ENCODE data around the gene MRPS9.

Gene MRPS9

GRCh38 chr2:105073591-105073990, 35.7 kb downstream of the MRPS9 start:
- H3K27ac ChIP-seq: no peak overlapping the region
- TF ChIP-seq, protein P1, sequence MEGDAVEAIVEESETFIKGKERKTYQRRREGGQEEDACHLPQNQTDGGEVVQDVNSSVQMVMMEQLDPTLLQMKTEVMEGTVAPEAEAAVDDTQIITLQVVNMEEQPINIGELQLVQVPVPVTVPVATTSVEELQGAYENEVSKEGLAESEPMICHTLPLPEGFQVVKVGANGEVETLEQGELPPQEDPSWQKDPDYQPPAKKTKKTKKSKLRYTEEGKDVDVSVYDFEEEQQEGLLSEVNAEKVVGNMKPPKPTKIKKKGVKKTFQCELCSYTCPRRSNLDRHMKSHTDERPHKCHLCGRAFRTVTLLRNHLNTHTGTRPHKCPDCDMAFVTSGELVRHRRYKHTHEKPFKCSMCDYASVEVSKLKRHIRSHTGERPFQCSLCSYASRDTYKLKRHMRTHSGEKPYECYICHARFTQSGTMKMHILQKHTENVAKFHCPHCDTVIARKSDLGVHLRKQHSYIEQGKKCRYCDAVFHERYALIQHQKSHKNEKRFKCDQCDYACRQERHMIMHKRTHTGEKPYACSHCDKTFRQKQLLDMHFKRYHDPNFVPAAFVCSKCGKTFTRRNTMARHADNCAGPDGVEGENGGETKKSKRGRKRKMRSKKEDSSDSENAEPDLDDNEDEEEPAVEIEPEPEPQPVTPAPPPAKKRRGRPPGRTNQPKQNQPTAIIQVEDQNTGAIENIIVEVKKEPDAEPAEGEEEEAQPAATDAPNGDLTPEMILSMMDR (conservative IDR thresholded peaks at IDR 0.05; ENCODE audit: low read depth): no peak
- ChIA-PET POLR2A (ENCODE audit: low non-redundant PET) (no interaction called here), CTCF (no interaction called here)
- no peak for DNase-seq (ENCODE audit: low spot score)

DNA sequence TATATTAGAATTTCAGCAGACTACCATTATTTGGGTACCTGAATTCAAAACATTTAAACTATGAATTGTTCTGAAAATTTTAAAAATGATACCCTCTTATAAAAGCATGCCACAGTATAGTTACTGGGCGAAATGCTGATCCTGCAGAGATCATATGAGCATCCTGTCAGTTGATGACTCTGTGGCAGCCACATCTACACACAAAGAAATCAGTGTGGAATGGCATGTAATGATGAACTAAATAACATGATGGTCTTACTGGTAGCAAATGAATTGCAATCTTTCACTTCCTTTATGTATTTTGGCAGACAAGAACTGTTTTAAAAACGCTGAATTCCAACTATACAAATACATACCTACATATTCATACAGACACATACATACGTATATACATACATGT, 38.3 kb downstream of the MRPS9 start:
- CTCF ChIA-PET: no interaction called here
- POLR2A ChIA-PET (ENCODE audit: low non-redundant PET): no interaction called here

GRCh38 chr2:105078906-105079495, 41.1 kb downstream of the MRPS9 start:
- H3K27ac ChIP-seq: no peak overlapping the region
- ChIA-PET POLR2A (ENCODE audit: low non-redundant PET) (no interaction called here), CTCF (no interaction called here)
- TF ChIP-seq, protein P1 (conservative IDR thresholded peaks at IDR 0.05; ENCODE audit: low read depth): no peak
- peak; percentile 15 for DNase-seq (ENCODE audit: low spot score)

More for the DNA sequence above, 38.3 kb downstream of the MRPS9 start:
- DNase-seq (ENCODE audit: low spot score): no peak
- TF ChIP-seq, protein P1 (conservative IDR thresholded peaks at IDR 0.05; ENCODE audit: low read depth): no peak
- H3K27ac ChIP-seq: no peak overlapping the region

- ChIA-PET CTCF (no interaction called here), POLR2A (ENCODE audit: low non-redundant PET) (no interaction called here)
- H3K27ac ChIP-seq: no peak overlapping the region
- no peak for DNase-seq (ENCODE audit: low spot score)
- TF ChIP-seq, protein P1 (conservative IDR thresholded peaks at IDR 0.05; ENCODE audit: low read depth): no peak
Observed at GRCh38 chr2:105080461-105080860, 42.6 kb downstream of the MRPS9 start.

DNA sequence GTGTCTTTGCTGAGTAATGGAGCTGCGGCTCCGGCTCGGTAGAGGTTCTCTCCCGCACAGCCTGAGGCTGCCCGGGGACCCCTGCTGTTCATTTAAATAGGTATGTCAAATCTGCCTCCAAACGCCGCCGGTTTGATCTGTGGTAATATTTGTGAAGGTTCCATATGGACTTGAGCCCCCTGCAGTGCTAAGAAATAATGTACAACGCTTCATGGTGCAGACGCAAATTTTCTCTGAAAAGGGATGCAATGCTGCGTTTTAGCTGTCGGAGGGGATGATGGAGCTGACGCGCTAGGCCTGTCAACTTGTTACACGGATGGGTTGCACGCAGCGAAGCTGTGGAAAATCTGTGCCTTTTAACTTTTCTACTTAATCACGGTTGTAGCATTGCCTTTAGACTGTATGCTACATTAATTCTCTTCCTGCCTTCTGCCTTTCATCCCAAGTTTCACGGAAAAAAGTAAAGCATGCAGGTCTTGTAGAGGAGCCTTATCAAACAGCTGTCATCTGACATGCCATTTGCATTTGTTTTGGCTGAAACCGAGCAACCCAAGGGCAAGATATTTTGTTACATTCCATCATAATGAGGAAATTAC, 43.2 kb downstream of the MRPS9 start:
- ChIA-PET POLR2A (ENCODE audit: low non-redundant PET) (no interaction called here), CTCF (no interaction called here)
- no peak for DNase-seq (ENCODE audit: low spot score)
- H3K27ac ChIP-seq: no peak overlapping the region
- TF ChIP-seq, protein P1 (conservative IDR thresholded peaks at IDR 0.05; ENCODE audit: low read depth): no peak

- no peak overlapping the region for H3K27ac ChIP-seq
- TF ChIP-seq, protein P1 (conservative IDR thresholded peaks at IDR 0.05; ENCODE audit: low read depth): no peak
- ChIA-PET POLR2A (ENCODE audit: low non-redundant PET) (no interaction called here), CTCF (interaction anchor here (0.5 to 0.7 kb wide), 2 partner anchors 8 to 22 kb away, joined by 3 to 4 read pairs; no protein-coding TSS in a partner anchor)
- no peak for DNase-seq (ENCODE audit: low spot score)
Observed at GRCh38 chr2:105082107-105082506, 44.2 kb downstream of the MRPS9 start.
